ENCODE data around the gene TRAPPC1. TPM values are rescaled to one million over a fixed set of nuclear protein-coding genes. Genes with fewer than 3 reads are reported as not detected.

TRAPPC1 gene
- total RNA-seq, 1 experiment from 2014 or later, result 132 TPM

DNA sequence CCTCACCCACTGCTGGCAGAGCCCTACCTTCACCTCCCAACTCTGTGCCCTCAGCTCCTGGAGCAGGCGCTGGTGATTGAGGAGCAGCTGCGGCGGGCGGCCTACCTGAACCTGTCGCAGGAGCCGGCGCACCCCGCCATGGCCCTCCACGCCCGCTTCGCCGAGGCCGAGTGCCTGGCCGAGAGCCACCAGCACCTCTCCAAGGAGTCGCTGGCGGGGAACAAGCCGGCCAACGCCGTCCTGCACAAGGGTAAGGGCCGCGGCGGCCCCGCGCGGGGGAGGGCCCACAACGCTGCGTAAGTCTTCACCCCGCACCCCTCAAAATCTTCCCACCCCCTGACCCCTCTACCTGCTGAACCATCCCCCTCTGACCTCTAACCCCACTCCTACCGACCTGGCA, 22.7 kb downstream of the TRAPPC1 start:
- no peak overlapping the region for H3K4ac ChIP-seq (ENCODE audit: low read depth, low read length)
- H3K9me3 Mint-ChIP-seq, result no peaks in the 10 kb centered on the region
- H3T11ph ChIP-seq (ENCODE audit: low read length), result no peak overlapping the region
- no peak overlapping the region for H3K4me3 Mint-ChIP-seq
- peaks cover 2% of the 10 kb centered on the region for H3K27me3 Mint-ChIP-seq (ENCODE audit: low read depth)
- H3K36me3 Mint-ChIP-seq (ENCODE audit: insufficient read depth in 1 of 3, low read depth in 3 of 3), result peaks cover 0 to 52% (median 24%) of the 10 kb centered on the region in 3 experiments; a peak in 6 of 7 replicates
- H2AK5ac ChIP-seq (ENCODE audit: insufficient read length, low read length), result no peak overlapping the region
- no peak overlapping the region for H3K9ac ChIP-seq (ENCODE audit: extremely low read depth, insufficient read length, low read length)
- no peak overlapping the region for H4K91ac ChIP-seq (ENCODE audit: insufficient read length, low read depth, low read length)
- H3K27ac Mint-ChIP-seq, result no peak overlapping the region
- no peak overlapping the region for H4K8ac ChIP-seq (replicated peaks; ENCODE audit: insufficient read length, low read depth, low read length)
- no peak overlapping the region for H3K14ac ChIP-seq (ENCODE audit: insufficient read depth, low read length)
- H3K27ac ChIP-seq (ENCODE audit: insufficient read length, low read depth, low read length), result no peak overlapping the region
- no peak overlapping the region for H3K18ac ChIP-seq (ENCODE audit: insufficient read length, low read depth, low read length)
- H3K79me2 ChIP-seq (ENCODE audit: insufficient read depth, low read length), result no peaks in the 10 kb centered on the region
- no peak overlapping the region for H3K23ac ChIP-seq (ENCODE audit: insufficient read length, low read depth, low read length)
- H3K4me1 Mint-ChIP-seq, result peaks cover 2% of the 10 kb centered on the region in 2 experiments; a peak in 3 of 4 replicates
- WGBS (ENCODE audit: extremely low coverage, insufficient read length, low lambda C conversion rate), result no CpG with 5 or more reads among the region's 29 CpGs
- H3K79me1 ChIP-seq (ENCODE audit: insufficient read depth, low read depth, low read length, poor library complexity, severe bottlenecking), result no peaks in the 10 kb centered on the region
- no peak overlapping the region for H2BK15ac ChIP-seq (ENCODE audit: low read depth, low read length)
- H4K20me1 ChIP-seq (ENCODE audit: control insufficient read depth, insufficient read depth, insufficient read length), result no peaks in the 10 kb centered on the region
- H3K23me2 ChIP-seq (ENCODE audit: insufficient read length, low read depth, low read length, poor library complexity, severe bottlenecking), result no peaks in the 10 kb centered on the region
- no peak overlapping the region for H3K56ac ChIP-seq (ENCODE audit: insufficient read length, low read depth, low read length)
- no peak overlapping the region for H2BK120ac ChIP-seq (ENCODE audit: low read depth, low read length, poor library complexity, severe bottlenecking)
- TF ChIP-seq, protein P1, sequence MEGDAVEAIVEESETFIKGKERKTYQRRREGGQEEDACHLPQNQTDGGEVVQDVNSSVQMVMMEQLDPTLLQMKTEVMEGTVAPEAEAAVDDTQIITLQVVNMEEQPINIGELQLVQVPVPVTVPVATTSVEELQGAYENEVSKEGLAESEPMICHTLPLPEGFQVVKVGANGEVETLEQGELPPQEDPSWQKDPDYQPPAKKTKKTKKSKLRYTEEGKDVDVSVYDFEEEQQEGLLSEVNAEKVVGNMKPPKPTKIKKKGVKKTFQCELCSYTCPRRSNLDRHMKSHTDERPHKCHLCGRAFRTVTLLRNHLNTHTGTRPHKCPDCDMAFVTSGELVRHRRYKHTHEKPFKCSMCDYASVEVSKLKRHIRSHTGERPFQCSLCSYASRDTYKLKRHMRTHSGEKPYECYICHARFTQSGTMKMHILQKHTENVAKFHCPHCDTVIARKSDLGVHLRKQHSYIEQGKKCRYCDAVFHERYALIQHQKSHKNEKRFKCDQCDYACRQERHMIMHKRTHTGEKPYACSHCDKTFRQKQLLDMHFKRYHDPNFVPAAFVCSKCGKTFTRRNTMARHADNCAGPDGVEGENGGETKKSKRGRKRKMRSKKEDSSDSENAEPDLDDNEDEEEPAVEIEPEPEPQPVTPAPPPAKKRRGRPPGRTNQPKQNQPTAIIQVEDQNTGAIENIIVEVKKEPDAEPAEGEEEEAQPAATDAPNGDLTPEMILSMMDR (conservative IDR thresholded peaks at IDR 0.05), result no peak
- H2BK5ac ChIP-seq (ENCODE audit: insufficient read length, low read length), result no peak overlapping the region
- H4K5ac ChIP-seq (ENCODE audit: insufficient read length, low read depth, low read length), result no peak overlapping the region
- no peaks in the 10 kb centered on the region; the same call in 1 of the 2 replicates for H3K27me3 ChIP-seq (ENCODE audit: insufficient read depth, low read length)
- DNase-seq, result no peak
- H3K9me3 ChIP-seq (ENCODE audit: control insufficient read depth, low read depth, low read length), result no peaks in the 10 kb centered on the region
- no peak overlapping the region for H2AFZ ChIP-seq (ENCODE audit: low read length)
- no peak overlapping the region for H3K4me2 ChIP-seq (ENCODE audit: insufficient read depth, insufficient read length, low read length)
- no peaks in the 10 kb centered on the region for H3K4me1 ChIP-seq (ENCODE audit: insufficient read depth, low read length)
- H2BK20ac ChIP-seq (ENCODE audit: low read depth, low read length, poor library complexity, severe bottlenecking), result no peak overlapping the region
- no peak overlapping the region for H2BK12ac ChIP-seq (ENCODE audit: insufficient read length, low read depth, low read length)
